Measurements from ENCODE around the gene DOCK9.

GRCh38 chr13:98892077-98892476, 85.8 kb downstream of the DOCK9 start:
- TF ChIP-seq POLR2A (IDR thresholded peaks at IDR 0.05) (no peak), CTCF (IDR thresholded peaks at IDR 0.05) (no peak), POLR2AphosphoS5 (IDR thresholded peaks at IDR 0.05; ENCODE audit: insufficient read depth in 1 of 2, low read depth in 1 of 2) (no peak)
